ENCODE results near the gene TMEM117.
"Not testable (repeated sequence)": the region's sequence is repeated elsewhere in the genome, so short reads cannot be mapped to it uniquely, and the experiment has no call there.

TMEM117 gene

DNA sequence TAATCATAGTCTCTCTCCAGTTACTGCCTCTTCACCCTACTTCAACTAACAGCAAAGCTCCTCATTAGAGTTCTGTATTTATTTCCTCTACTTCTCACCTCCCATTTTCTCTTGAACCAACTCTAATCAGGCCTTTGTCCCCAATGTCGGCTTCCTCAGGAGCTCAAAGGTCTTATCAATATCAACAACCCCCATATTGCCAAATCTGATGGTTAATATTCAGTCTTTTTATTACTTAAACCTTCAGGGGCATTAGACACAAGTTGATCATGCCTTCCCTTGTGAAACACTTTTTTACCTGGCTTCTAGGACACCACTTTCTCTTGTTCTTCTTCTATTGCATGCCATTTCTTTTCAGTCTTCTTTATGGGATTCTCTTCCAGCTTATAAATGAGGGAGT is 531.3 kb downstream of the TMEM117 start:
- in situ Hi-C loops (cut with HindIII; ENCODE audit: low sequenced_read_pairs): no loop called here

DNA sequence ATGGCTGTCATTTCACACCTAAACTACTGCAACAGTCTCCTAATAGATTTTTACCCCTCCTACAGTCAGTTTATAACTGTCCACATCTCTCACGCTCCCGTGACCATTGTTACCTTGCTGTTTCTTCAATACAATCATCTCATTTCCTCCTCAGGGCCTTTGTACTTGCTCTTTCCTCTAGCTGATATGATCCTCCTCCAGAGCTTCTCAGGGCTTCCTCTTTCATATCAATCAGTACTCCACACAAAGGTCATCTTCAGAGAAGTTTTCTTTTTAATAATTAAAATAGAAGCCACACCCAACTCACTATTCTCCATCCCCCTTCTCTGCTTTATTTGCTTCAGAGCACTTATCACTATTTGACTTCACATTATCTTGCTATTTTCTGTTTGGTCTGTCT is 532.0 kb downstream of the TMEM117 start:
- in situ Hi-C loops (cut with HindIII; ENCODE audit: low sequenced_read_pairs): no loop called here

DNA sequence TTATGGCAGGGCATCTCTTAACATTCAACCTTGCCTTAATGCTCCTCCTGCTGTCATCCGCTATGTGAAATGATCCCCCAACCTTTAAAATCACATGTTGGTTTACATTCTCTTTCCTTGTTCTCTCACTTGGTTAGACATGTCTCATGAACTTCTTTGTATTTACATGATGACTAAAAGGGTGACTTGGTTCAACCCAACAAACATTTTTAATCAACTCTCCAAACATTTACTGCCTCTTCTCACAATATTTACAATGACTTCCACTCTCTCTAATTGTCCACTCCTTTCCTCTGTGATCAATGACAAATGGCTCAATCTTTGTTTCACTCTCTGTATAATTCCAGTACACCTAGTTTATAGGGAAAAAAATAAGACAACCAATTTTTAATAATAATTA is 534.1 kb downstream of the TMEM117 start:
- in situ Hi-C loops (cut with HindIII; ENCODE audit: low sequenced_read_pairs): no loop called here

DNA sequence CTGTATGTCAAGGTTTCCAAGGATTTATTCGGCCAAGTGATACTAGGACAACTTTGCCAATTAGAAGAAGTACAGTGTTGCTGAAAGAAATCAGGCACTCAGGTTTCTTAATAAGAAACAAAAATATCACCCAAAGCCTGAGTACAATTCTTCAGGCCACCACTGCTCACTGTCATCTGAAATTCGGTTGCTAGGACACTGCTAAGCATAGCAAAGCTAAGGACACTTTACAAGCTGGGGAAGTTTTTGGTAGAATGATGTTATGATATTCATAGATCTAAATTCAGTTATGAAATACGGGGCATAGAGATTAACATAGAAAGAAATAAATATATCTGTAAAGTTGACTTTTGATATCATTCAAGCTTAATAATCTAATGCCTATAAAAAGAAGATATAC is 535.1 kb downstream of the TMEM117 start:
- in situ Hi-C loops (cut with HindIII; ENCODE audit: low sequenced_read_pairs): no loop called here

DNA sequence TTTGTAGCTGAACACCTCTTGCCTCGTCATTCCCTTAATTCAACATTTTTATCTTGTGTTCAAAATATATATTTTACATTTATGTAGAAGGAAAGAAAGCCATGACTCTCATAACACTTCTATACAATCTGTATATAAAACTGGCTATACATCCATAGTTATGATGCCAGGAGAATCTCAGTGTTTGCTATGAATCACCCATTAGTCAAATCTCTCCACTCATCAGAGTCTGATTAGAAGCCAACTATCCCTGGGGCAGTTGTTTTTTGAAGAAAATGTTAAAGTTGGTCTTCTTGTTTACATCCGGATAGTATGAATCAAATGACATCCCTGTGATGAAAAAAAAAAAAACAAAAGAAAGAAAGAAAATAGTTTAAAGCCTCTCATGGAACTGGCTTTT is 536.4 kb downstream of the TMEM117 start:
- in situ Hi-C loops (cut with HindIII; ENCODE audit: low sequenced_read_pairs): no loop called here

DNA sequence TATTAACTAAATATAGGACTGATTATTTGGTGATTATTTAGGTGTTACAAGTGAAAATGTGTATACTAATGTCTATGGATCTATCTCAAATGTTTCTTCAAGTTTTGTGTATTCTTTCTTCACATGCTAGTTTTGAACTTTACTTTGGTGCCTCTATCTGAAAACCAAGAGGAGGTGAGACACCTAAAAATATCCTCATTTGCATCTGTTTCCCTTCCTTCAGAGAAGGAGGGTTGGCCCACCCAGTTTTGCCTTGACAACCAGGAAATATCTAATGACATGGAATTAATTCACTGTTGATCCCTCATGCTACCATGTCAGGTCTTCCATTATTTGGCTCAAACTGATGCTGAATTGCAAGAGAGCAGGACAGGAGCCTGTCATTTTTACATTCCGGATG is 539.8 kb downstream of the TMEM117 start:
- in situ Hi-C loops (cut with HindIII; ENCODE audit: low sequenced_read_pairs): no loop called here

DNA sequence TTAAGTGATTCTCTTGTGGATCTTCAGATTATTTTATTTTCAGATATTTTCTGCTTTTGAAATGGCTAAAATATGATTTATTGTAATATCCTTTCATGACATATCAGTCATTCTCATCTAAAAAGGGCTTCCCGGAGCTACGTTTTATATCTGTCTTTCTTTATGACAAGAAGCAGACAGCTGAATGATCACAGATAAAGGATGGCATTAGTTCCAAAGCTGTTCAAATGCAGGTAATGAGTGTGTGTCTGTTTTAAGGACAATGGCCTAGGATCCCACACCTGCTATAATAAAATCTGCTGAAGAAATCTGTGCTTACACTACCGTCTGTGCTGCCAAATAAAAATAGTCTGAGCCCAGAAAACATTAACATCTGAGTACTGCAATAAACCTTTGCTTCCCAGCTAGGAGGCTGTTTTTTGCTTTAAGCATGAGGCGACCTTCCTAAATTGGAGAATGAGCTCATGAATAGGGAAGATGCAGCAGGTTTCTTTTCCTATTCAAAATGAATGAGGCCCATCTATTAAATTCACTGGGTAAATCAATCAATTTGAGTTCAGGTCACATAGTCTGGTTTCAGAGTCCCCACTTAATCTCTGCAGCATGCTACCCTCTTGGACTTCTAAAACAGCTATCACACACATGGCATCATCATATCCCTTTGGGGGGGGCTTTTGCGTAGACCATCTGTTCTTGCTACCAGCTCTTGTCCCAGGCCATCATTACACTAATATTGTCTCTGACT is 541.7 kb downstream of the TMEM117 start:
- in situ Hi-C loops (cut with HindIII; ENCODE audit: low sequenced_read_pairs): no loop called here

DNA sequence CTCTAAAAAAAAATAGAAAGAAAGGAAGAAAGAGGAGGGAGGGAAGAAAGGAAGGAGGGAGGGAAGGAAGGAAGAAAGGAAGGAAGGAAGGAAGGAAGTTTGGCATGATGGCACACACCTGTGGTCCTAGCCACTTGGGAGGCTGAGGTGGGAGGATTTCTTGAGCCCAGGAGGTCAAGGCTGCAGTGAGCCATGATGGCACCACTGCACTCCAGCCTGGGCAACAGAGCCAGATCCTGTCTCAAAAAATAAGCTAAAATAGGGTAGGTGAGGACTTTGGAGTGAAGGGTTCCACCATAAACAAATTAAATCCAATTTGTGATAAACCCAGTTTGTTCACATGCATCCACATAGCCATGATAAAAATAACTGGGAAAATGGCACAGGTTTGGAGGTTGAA is 543.2 kb downstream of the TMEM117 start:
- in situ Hi-C loops (cut with HindIII; ENCODE audit: low sequenced_read_pairs): not testable (repeated sequence)

DNA sequence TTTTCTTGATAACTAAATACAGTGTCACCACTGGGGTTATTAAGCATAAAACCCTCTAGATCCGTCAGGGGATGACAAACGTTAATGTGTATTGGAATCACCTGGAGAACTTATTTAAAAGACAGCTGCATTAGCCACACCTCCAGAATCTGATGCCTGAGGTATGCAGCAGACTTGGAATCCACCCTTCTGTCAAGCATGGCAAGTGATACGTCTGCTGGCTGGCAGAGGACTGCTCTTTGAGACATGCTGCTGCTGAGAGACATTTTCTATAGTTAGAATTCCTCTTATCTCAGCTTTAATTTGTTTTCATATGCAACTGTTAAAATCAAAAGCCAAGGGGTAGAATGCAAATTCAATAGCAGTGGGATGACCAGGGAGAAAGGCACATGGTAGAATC is 544.0 kb downstream of the TMEM117 start:
- in situ Hi-C loops (cut with HindIII; ENCODE audit: low sequenced_read_pairs): no loop called here

DNA sequence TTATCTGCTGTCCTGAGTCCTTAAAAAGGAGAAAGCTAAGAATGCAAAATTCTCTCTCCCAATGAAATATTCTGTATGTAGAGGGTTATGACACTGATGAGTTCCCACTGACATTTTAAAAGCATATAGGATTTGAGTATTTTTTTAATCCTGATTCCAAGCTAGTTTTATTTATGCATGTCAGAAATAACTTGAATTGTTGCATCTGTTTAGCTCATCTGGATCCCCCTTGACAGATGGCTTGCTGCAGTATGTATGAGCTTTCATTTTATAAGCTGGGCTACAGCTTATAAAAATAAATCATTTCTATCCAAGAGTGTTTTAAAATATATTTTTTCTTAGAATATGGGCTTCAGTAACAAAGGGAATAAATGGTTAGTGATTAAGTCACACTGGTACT is 545.0 kb downstream of the TMEM117 start:
- in situ Hi-C loops (cut with HindIII; ENCODE audit: low sequenced_read_pairs): no loop called here

DNA sequence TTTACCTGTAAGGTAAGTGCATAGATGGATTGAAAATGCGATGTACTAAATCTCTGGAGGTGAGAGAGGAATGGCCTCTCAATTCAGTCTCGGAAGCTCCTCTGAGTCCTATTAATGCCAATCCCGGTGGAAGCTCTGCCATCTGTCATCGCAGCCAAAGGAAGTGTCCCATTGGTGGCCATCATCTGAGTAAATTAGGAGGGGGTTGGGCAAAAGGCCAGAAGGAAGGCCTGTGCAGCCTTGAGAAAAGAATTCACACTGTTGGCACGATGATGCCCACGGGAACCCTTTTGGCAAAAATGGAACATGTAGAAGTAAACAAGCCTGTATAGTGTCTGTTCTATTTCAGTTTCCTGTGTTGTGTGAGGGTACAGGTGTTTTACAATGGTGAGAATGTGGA is 545.5 kb downstream of the TMEM117 start:
- in situ Hi-C loops (cut with HindIII; ENCODE audit: low sequenced_read_pairs): no loop called here

DNA sequence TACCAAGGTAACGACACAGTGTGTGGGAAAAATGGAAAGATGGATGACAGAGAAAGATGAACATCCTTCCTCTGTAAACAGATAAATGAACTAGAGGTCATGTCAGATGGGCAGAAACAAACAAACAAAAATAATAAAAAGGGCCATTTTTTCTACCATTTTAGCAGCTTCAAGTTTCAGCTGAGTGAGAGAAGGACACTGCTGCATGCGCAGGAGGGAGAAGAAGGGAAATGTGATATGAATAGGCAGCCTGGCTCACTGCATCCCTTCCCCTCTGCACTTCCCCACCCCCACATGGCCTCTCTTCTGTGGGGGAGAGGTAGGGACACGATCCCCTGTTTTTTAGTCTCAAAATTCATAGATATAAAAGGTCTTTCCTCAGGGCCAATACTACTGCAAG is 548.3 kb downstream of the TMEM117 start:
- in situ Hi-C loops (cut with HindIII; ENCODE audit: low sequenced_read_pairs): no loop called here

DNA sequence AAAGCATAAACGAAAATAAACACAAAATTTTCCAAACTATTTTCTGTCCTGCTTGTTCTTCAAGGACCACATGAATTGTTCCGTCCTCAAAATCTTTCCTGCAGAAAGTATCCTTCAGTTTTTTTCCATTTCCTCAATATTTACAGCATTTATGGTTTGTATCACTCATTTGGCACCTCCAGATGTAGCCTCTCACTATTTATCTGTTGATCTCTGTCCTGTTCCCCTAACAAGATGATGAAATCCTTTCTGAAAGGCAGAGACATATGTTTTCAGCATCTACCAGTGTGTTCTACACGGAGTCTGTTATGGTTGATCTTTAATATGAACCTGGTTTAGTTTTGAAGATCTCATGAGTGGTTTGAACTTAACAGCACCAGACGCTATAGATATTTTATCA is 550.1 kb downstream of the TMEM117 start:
- in situ Hi-C loops (cut with HindIII; ENCODE audit: low sequenced_read_pairs): no loop called here

DNA sequence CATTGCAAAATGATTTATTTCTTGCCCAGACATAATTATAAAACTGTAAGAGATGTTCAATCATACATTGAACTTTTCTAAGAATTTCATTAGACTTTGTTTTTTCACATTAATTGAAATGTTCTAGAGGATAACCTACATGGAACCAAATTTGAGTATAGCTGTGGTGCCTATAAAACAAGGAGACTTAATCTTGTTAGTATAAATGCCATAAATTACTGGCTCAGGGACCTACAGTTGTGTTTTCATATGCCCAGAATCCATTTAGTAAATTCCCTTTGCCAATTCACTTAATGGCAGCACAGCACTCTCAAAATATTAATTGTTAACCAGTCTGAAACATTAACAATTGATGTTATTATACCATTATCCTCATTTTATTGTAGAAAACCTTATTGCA is 551.7 kb downstream of the TMEM117 start:
- in situ Hi-C loops (cut with HindIII; ENCODE audit: low sequenced_read_pairs): no loop called here

DNA sequence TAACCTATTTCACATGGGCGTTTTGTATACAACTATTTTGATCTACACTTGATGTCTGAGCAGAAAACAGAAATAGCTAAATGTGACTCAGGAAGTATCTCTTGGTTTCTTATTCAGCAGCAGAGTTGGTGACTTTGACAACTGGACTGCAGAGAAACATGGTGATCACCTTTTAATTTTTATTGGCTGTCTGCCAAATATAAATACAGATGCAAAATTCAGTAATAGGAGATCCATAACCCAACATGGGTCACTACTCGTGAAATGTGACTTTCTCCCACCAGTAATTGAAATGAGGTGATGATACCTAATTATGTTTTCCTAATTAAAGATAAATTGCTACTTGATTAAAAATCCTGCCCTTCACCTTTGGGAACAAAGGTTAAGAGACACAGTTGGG is 553.2 kb downstream of the TMEM117 start:
- in situ Hi-C loops (cut with HindIII; ENCODE audit: low sequenced_read_pairs): no loop called here

DNA sequence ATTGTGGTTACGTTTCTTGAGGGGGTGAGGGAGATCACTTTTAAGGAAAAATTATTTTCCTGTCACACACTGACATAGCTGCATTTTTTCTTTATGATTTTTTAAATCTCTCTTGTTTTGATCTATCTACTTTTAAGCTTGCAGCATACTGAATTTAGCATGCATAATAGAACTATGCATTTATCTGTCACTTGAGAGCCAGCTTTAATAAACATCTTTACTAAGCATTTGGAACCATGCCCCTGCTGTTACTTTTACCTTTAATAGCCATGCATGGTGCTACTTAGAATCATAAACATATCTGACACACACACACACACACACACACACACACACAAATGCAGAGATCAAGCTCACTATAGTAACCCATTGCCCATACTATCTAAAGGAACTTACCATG is 554.0 kb downstream of the TMEM117 start:
- in situ Hi-C loops (cut with HindIII; ENCODE audit: low sequenced_read_pairs): no loop called here

DNA sequence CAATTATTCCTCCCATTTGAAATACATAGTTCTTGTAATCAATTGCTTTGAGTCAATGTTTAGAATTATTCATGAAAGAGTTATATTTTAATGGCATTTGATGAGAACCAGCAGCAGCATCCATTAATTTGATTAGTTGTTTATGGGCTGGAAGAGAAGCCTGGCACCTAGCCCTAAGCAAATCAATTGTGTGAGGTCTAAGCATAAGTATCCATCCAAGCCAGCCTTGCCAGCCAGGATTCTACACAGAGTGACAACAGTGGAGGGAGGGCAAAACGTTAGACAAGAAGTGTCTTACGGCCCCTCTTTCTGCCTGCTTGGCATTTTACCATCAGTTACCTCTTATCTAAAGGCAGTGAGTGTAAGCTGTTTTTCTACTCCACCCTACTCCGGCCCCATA is 561.8 kb downstream of the TMEM117 start:
- in situ Hi-C loops (cut with HindIII; ENCODE audit: low sequenced_read_pairs): no loop called here

DNA sequence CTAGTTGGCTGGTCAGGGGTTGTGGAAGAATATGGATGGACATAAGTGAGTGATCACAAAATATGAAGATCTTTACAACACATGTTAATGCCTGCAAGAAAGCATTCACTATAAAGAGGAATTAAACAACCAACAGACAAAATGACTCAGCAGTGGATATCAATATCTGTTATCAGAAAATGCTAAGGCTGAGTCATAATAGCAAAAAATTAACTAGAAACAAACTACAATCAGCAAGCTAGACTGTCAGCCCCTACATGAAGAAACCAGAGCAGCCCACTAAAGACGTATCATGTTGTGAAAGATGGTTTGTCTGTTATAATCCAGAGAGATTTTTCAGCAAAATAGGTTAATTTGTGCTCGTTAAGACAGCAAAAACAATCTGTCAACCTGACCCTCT is 567.3 kb downstream of the TMEM117 start:
- in situ Hi-C loops (cut with HindIII; ENCODE audit: low sequenced_read_pairs): no loop called here

DNA sequence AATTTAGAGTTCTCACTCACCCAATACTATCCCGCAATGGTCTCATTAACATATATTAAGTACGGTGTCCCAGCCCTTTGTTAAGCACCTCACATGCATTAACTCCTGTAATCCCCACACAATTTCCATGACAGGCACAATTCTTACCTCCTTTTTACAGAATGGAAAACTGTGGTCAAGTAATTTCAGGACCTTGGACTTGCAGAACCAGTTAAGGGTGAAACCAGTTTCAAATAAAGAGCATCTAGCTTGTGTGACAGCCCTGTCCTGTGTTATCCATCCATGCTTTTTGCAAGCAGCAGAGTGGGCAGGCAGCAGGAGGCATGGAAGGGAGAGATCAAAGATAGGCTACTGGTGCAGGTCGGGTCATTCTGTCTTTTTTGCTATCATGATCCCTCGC is 569.4 kb downstream of the TMEM117 start:
- in situ Hi-C loops (cut with HindIII; ENCODE audit: low sequenced_read_pairs): no loop called here

DNA sequence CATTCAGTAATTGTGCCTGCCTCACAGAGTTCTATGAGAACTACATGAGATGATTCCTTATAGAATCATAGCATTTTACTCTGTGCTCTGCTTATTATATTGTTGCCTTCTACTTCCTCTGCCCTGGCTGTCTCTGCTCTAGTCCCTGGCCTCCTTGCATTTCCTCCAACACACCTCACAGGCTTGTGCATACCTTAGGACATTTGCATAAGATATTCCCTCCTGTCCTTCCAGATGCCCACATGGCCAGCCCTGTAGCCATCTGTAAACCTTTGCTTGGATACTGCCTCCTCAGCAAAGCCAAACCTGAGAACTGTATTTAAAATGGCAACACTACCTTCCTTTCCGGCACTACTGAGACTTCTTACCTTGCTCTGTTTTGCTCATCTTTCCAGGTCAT is 586.7 kb downstream of the TMEM117 start:
- in situ Hi-C loops (cut with HindIII; ENCODE audit: low sequenced_read_pairs): no loop called here

DNA sequence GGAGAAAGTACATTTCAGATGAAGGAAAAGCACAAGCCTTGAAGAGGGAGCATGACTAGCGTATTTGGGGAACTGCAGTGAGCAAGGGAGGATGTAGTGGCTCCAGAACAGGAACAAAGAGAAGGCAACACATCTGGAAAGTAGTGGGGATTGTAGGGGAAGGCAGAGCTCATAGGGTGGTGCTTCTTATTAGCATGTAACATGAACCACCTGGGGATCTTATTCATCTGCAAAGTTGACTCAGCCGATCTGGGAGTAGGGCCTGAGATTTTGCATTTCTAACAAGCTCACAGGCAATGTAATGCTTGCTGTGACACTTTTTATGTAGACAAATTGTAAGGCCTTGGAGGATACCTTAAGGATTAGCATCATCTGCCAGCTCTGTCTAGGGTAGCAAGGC is 592.9 kb downstream of the TMEM117 start:
- in situ Hi-C loops (cut with HindIII; ENCODE audit: low sequenced_read_pairs): no loop called here

DNA sequence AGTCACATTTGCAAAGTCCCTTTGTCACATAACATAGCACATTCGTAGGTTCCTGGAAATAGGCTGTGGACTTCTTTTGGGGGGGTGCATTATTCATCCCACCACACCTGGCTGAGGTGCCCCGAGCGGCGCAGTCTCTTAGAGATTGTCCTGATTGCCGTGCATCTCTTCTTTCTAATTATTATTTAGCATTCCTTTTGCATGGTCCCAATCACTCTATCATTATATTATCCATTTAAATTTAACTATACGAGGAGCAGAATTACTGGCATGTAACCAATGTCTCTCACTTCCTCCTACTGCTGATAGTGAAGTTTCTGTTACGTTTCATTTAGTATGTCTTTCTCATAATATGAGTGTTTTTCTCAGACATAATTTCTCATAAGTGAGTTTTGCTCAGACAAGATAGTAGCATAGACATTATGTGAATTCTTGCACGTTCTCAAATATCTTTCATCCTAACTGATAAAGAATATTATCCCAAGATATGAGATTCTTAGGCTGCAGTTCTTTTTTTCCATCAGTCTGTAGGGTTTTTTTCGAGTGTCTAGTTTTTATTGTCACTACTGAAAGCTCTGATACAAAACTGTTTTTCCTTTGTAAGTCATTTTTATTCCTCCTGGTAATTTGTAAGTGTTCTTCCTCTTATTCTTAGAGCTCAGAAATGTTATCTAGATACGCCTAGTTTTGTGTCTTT is 595.9 kb downstream of the TMEM117 start:
- in situ Hi-C loops (cut with HindIII; ENCODE audit: low sequenced_read_pairs): no loop called here

DNA sequence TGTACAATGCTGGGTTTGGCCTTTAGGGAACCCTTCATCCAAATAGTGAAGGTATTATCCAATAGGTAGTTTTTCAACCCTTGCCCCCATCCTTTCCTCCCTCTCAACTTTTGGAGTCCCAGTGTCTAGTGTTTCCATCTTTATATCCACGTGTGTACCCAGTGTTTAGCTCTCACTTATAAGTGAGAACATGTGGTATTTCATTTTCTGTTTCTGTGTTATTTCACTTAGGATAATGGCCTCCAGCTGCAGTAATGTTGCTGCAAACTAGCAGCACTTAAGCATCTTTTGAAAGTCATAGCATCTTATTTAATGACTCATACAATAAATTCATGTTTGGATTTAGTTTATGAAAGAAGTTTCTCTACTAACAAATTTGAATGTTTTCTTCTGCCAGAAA is 597.8 kb downstream of the TMEM117 start:
- in situ Hi-C loops (cut with HindIII; ENCODE audit: low sequenced_read_pairs): no loop called here
